Measurements from ENCODE around the gene ACOT2.

Gene ACOT2

GRCh38 chr14:73613419-73613963, 44.5 kb downstream of the ACOT2 start:
- TF ChIP-seq USF1 (IDR thresholded peaks at IDR 0.05) = no peak
- no peak for TF ChIP-seq NFIC (IDR thresholded peaks at IDR 0.05)
- TF ChIP-seq FOXM1 (IDR thresholded peaks at IDR 0.05; ENCODE audit: borderline replicate concordance, low read depth) = no peak
- no peak for TF ChIP-seq CREB1 (IDR thresholded peaks at IDR 0.05; ENCODE audit: low read depth)
- TF ChIP-seq RAD21 (IDR thresholded peaks at IDR 0.05; ENCODE audit: low read depth) = no peak
- TF ChIP-seq TAF1 (IDR thresholded peaks at IDR 0.05; ENCODE audit: low read depth) = no peak
- no peak for TF ChIP-seq YY1 (IDR thresholded peaks at IDR 0.05; ENCODE audit: low read depth)
- TF ChIP-seq EP300 (IDR thresholded peaks at IDR 0.05; ENCODE audit: borderline replicate concordance) = no peak
- TF ChIP-seq EGR1 (IDR thresholded peaks at IDR 0.05) = no peak
- no peak for TF ChIP-seq ZBTB7A (IDR thresholded peaks at IDR 0.05; ENCODE audit: low read depth)
- TF ChIP-seq TEAD4 (IDR thresholded peaks at IDR 0.05) = no peak
- no peak for TF ChIP-seq MAX (IDR thresholded peaks at IDR 0.05)

GRCh38 chr14:73616831-73617230, 47.8 kb downstream of the ACOT2 start:
- TF ChIP-seq EGR1 (IDR thresholded peaks at IDR 0.05) (no peak), CEBPB (IDR thresholded peaks at IDR 0.05) (no peak), ZBTB7A (IDR thresholded peaks at IDR 0.05; ENCODE audit: low read depth) (no peak), REST (IDR thresholded peaks at IDR 0.05; ENCODE audit: low read depth) (no peak), FOXM1 (IDR thresholded peaks at IDR 0.05; ENCODE audit: borderline replicate concordance, low read depth) (no peak), EP300 (IDR thresholded peaks at IDR 0.05; ENCODE audit: borderline replicate concordance) (no peak), MAX (IDR thresholded peaks at IDR 0.05) (no peak), USF1 (IDR thresholded peaks at IDR 0.05) (no peak)

GRCh38 chr14:73619524-73619923, 50.5 kb downstream of the ACOT2 start:
- TF ChIP-seq USF1 (IDR thresholded peaks at IDR 0.05) = no peak
- no peak for TF ChIP-seq REST (IDR thresholded peaks at IDR 0.05; ENCODE audit: low read depth)
- no peak for TF ChIP-seq MAX (IDR thresholded peaks at IDR 0.05)
- no peak for TF ChIP-seq FOXM1 (IDR thresholded peaks at IDR 0.05; ENCODE audit: borderline replicate concordance, low read depth)
- no peak for TF ChIP-seq EGR1 (IDR thresholded peaks at IDR 0.05)
- TF ChIP-seq TEAD4 (IDR thresholded peaks at IDR 0.05) = no peak

GRCh38 chr14:73620268-73620667, 51.3 kb downstream of the ACOT2 start:
- TF ChIP-seq FOXM1 (IDR thresholded peaks at IDR 0.05; ENCODE audit: borderline replicate concordance, low read depth) (no peak), MAX (IDR thresholded peaks at IDR 0.05) (no peak), TAF1 (IDR thresholded peaks at IDR 0.05; ENCODE audit: low read depth) (no peak), TCF12 (IDR thresholded peaks at IDR 0.05; ENCODE audit: low read depth) (no peak), CEBPB (IDR thresholded peaks at IDR 0.05) (no peak), EP300 (IDR thresholded peaks at IDR 0.05; ENCODE audit: borderline replicate concordance) (no peak), TEAD4 (IDR thresholded peaks at IDR 0.05) (no peak), REST (IDR thresholded peaks at IDR 0.05; ENCODE audit: low read depth) (no peak), YY1 (IDR thresholded peaks at IDR 0.05; ENCODE audit: low read depth) (no peak), RAD21 (IDR thresholded peaks at IDR 0.05; ENCODE audit: low read depth) (no peak), CREB1 (IDR thresholded peaks at IDR 0.05; ENCODE audit: low read depth) (no peak), EGR1 (IDR thresholded peaks at IDR 0.05) (no peak), NFIC (IDR thresholded peaks at IDR 0.05) (no peak), ZBTB7A (IDR thresholded peaks at IDR 0.05; ENCODE audit: low read depth) (no peak), USF1 (IDR thresholded peaks at IDR 0.05) (no peak)
